Endometrial microvascular endothelial cells (primary cell): ENCODE results near the gene GHRHR. TPM values are rescaled to one million over a fixed set of nuclear protein-coding genes. Genes with fewer than 3 reads are reported as not detected.

Experiments used
- in situ Hi-C: cut with HindIII; loops from 2 replicates; pipeline ENCODE4 v1.10.0; 2017; ENCODE audit warnings: low sequenced_read_pairs, low pct_unique_long_range_greater_than_20kb; ENCODE audit errors: inconsistent ontology term
- total RNA-seq: library from RNA; depleted of rRNA; stranded (reverse); fragments of >200 nt; gene quantifications from one replicate; pipeline ENCODE4 v1.2.3, GENCODE V29; 2015; ENCODE audit errors: inconsistent ontology term

GHRHR gene
- total RNA-seq, 1 donor from 2014 or later, result not detected

- in situ Hi-C loops, result no loop called here
These were observed 37.4 kb upstream of the GHRHR start for GRCh38 chr7:30926313-30926712.

DNA sequence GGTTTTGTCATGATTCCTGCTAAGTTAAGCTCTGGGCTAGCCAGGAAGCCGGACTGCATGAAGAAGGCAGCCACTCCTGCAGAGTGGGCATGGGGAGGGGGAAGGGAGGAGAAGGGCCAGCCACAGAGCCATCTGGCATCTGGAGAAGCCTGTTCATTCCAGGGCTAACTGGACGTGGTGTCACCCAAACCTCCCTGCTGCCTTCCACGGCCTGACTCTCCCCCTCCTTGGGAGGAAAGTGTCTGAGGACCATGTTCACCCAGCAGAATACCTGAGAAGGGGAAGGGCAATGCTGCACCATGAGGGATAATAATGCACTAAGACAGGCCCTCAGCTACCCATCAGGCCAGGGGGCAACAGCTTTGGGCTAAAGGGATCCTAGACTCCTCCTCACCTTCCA lies 36.7 kb upstream of the GHRHR start:
- in situ Hi-C loops, result no loop called here

DNA sequence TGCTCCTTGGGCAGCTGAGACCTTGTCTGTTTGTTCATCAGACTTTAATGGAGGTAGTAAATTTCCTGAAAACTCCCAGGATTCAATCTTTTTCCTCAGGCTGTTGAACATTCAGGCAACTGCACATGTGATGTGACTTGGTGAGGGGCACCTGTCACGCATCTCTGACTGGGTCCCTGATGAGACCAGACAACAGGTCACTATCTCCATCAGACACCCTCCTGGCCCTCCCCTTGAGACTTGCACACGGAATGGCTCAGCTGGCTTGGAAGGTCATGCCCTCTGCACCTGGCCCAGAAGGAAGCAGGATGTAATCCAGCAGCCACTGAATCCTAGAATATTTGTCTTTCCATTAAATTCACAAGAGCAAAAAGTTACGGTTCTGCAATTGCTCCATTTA lies 36.2 kb upstream of the GHRHR start:
- in situ Hi-C loops, result no loop called here

DNA sequence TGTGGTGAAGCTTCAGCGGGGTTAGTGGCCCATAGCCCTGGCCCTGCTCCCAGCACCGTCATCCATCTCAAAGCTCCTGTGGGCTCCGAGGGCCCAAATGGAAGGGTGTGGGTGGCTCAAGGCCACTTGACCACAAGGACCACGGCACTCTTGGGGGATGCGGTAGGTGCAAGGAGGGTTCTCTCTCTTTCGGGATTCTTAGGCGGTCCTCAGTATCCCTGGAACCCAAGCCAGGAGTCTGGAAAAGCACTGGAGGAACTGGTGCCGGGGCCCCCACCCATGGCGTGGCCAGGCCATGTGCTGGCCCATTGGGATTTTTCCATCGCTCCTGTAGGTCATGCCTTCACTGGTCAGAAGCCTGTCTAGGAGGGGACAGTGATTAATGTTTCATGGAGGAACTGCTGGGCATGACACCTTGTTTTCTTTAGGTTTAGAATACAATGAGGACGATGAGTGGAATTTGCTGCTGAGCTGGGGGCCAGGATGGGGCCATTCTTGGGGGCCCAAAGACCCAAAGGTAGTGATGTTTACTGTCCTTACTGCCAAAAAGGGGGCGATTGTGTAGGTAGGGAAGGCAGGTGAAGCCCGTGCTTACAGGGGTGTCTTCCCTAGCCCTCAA lies 35.4 kb upstream of the GHRHR start:
- in situ Hi-C loops, result no loop called here

GRCh38 chr7:30929686-30930085 lies 34.1 kb upstream of the GHRHR start:
- in situ Hi-C loops, result no loop called here

GRCh38 chr7:30930621-30931020 lies 33.1 kb upstream of the GHRHR start:
- in situ Hi-C loops, result no loop called here

DNA sequence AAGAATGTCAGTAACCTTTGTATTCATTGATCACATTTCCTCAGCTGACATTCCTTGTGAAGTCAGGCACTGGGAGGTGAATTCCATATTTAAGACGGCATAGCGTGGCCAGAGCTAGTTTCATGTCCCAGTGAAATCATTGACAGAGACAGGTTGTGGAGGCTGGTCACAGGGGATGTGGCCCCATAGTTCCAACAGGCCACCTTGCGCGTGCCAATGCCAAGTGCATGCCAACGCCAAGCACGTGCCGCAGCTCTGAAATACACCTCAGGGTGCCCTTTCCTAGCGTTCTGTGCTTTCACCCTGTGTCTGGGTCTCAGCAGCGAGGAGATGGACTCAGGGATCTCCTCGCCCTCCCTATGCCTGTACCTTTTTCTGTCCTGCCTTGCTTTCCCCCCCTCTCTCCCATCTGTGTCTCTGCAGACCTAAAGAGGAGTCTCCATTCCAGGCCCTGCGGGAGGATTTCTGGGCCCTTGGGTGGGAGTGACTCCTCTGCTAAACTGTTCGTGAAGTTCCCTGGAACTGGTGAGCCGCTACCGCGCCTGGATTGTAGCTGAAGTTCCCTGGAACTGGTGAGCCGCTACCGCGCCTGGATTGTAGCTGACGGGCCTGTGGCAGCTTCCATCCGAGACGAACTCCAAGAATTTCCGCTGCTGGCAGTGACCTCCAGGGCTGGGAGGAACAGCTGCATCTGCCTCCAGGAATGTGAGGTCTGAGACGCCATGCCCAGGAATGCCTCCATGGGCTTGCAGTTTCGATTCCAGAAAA lies 32.4 kb upstream of the GHRHR start:
- in situ Hi-C loops, result no loop called here

- in situ Hi-C loops, result no loop called here
These were observed 31.7 kb upstream of the GHRHR start for GRCh38 chr7:30931929-30932540.

GRCh38 chr7:30932562-30932961 lies 31.2 kb upstream of the GHRHR start:
- in situ Hi-C loops, result no loop called here

- in situ Hi-C loops, result no loop called here
These were observed 30.4 kb upstream of the GHRHR start for GRCh38 chr7:30933124-30933974.

GRCh38 chr7:30934225-30934624 lies 29.5 kb upstream of the GHRHR start:
- in situ Hi-C loops, result no loop called here

GRCh38 chr7:30934732-30935568 lies 28.8 kb upstream of the GHRHR start:
- in situ Hi-C loops, result no loop called here

GRCh38 chr7:30935569-30935877 lies 28.2 kb upstream of the GHRHR start:
- in situ Hi-C loops, result no loop called here

DNA sequence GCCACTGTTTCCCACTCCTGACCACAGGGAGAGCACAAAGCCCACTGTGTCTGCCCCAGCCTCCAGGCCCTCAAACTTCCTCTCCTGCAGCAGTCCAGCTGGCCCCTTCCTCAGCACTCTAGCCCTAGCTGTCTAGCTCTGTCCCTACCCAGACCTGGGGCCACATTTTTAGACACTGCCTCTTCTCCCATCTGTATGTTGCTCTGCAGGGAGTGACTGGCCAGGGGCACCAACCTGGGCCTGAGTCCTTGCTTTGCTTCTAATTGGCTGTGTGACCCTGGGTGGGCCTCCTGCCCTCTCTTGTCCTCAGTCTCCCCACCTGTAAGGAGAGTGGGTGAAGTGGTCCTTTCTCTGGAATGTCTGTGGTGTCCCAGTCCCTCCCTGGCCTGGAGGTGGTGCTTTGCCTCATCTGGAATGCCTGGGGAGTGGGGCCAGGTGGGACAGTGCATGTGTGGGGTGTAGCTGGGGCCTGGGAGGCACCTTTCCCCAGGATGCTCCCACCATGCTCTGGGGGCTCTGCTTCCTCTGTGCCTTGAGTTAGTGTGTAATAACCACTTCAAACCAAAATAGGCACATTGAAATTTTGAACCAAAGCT lies 27.0 kb upstream of the GHRHR start:
- in situ Hi-C loops, result no loop called here

- in situ Hi-C loops, result no loop called here
These were observed 26.3 kb upstream of the GHRHR start for GRCh38 chr7:30937416-30937815.

GRCh38 chr7:30938435-30939316 lies 25.1 kb upstream of the GHRHR start:
- in situ Hi-C loops, result no loop called here

- in situ Hi-C loops, result no loop called here
These were observed 22.0 kb upstream of the GHRHR start for GRCh38 chr7:30941582-30942323.
